ENCODE measurements around the gene FAM47B.

Gene FAM47B

DNA sequence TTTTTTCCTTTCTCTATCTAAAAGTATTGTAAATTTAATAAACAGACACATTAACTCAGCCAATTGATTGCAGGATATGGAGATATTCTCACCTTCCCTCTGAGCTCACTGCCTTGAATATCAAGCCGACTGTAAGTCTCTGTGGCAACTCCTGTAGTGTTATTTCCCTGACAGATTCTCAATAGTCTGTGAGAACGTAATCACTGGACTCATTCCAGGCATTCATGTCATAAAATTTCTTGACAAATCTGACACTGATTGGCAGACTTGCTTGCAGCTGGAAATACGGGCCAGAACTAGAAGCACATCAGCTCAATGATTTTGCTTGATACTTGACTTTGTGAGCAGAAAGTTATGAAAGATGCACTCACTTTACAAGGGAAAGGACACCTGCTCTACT, 29.6 kb downstream of the FAM47B start:
- TF ChIP-seq, protein P1, sequence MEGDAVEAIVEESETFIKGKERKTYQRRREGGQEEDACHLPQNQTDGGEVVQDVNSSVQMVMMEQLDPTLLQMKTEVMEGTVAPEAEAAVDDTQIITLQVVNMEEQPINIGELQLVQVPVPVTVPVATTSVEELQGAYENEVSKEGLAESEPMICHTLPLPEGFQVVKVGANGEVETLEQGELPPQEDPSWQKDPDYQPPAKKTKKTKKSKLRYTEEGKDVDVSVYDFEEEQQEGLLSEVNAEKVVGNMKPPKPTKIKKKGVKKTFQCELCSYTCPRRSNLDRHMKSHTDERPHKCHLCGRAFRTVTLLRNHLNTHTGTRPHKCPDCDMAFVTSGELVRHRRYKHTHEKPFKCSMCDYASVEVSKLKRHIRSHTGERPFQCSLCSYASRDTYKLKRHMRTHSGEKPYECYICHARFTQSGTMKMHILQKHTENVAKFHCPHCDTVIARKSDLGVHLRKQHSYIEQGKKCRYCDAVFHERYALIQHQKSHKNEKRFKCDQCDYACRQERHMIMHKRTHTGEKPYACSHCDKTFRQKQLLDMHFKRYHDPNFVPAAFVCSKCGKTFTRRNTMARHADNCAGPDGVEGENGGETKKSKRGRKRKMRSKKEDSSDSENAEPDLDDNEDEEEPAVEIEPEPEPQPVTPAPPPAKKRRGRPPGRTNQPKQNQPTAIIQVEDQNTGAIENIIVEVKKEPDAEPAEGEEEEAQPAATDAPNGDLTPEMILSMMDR (IDR thresholded peaks at IDR 0.05; ENCODE audit: borderline replicate concordance, insufficient read depth, low read depth, low read length), result no peak
- H3K4me3 ChIP-seq (ENCODE audit: low read depth, low read length), result no peak overlapping the region

- no peak overlapping the region for H3K4me3 ChIP-seq (ENCODE audit: low read depth, low read length)
- TF ChIP-seq, protein P1 (IDR thresholded peaks at IDR 0.05; ENCODE audit: borderline replicate concordance, insufficient read depth, low read depth, low read length), result no peak
Measured at GRCh38 chrX:34978171-34978570, 35.6 kb downstream of the FAM47B start.

DNA sequence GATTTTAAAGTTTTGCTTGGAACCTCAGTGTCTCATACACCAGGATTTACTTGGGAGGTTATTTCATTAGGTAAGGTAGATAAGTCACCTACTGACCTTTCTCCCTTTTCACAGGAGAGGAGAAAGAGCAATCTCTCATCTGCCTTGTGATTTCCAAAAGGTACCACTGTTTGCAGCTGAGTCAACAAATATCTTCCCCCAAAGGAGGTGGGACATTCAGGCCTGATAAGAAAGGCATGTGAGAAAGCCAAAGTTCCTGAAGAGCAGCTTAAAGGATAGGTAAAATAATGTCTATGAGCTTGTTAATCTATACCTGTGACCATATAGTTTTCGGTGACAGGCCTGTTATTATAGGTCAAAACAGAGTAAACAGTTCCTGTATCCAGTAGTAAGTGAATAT, 45.0 kb downstream of the FAM47B start:
- TF ChIP-seq, protein P1 (IDR thresholded peaks at IDR 0.05; ENCODE audit: borderline replicate concordance, insufficient read depth, low read depth, low read length), result no peak

More for the DNA sequence above, 45.0 kb downstream of the FAM47B start:
- H3K4me3 ChIP-seq (ENCODE audit: low read depth, low read length), result no peak overlapping the region
